Adrenal gland (tissue), 5 donors: Measurements from ENCODE around the gene TTC39B.

Experiments
- POLR2A ChIP-seq, 2 donors: fragments of 450-650 bp; IDR thresholded peaks; one replicate each; pipeline ENCODE4 v1.6.1; 2017; ENCODE audit warnings: antibody characterized with exemption in 2 of 2, mild to moderate bottlenecking in 2 of 2, moderate library complexity in 1 of 2
- TF ChIP-seq, protein P1 (sequence below), 6 experiments: fragments of 450-650 bp in 4 of 6; fragments of 200-600 bp in 2 of 6; sonication (generic) in 1 of 6; IDR thresholded peaks; 1 replicate in 5 of 6; 2 replicates in 1 of 6; pipeline versions ENCODE4 v1.5.1 to v1.8.0; 2016 to 2021; ENCODE audit warnings: antibody characterized with exemption in 6 of 6, mild to moderate bottlenecking in 2 of 6, moderate library complexity in 1 of 6
- donor health status: DM: no; HTN: no; CAD: no.

DNA sequence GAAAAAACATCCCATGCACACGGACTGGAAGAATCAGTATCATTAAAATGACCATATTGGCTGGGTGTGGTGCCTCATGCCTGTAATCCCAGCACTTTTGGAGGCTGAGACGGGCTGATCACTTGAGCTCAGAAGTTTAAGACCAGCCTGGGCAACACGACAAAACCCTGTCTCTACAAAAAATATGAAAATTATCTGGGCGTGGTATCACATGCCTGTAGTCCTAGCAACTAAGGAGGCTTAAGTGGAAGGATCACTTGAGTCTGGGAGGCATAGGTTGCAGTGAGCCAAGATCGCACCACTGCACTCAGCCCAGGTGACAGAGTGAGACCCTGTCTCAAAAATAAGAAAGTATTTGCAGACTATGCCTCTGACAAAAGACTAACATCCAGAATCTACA is 68.4 kb downstream of the TTC39B start:
- no peak for TF ChIP-seq POLR2A (IDR thresholded peaks at IDR 0.05)
- TF ChIP-seq, protein P1, sequence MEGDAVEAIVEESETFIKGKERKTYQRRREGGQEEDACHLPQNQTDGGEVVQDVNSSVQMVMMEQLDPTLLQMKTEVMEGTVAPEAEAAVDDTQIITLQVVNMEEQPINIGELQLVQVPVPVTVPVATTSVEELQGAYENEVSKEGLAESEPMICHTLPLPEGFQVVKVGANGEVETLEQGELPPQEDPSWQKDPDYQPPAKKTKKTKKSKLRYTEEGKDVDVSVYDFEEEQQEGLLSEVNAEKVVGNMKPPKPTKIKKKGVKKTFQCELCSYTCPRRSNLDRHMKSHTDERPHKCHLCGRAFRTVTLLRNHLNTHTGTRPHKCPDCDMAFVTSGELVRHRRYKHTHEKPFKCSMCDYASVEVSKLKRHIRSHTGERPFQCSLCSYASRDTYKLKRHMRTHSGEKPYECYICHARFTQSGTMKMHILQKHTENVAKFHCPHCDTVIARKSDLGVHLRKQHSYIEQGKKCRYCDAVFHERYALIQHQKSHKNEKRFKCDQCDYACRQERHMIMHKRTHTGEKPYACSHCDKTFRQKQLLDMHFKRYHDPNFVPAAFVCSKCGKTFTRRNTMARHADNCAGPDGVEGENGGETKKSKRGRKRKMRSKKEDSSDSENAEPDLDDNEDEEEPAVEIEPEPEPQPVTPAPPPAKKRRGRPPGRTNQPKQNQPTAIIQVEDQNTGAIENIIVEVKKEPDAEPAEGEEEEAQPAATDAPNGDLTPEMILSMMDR (IDR thresholded peaks at IDR 0.05): no peak
